GM23338 (cell line): ENCODE data around the gene C1QBP. TPM values are rescaled to one million over a fixed set of nuclear protein-coding genes. Genes with fewer than 3 reads are reported as not detected.
A peak's percentile ranks its signal among the peaks of the same experiment; 100 is the strongest.

Experiments
- ATAC-seq: fragments of 200-7000 bp; cut with Tn5 transposase; 3 replicates; pipeline ENCODE4 v1.9.1; 2020
- DNase-seq: peaks from one replicate; pipeline ENCODE4 v3.0.0-alpha.2; 2015; ENCODE audit warnings: low spot score
- H2AFZ ChIP-seq: fragments of 200-600 bp; sonication (generic); 2 replicates; pipeline ENCODE4 v1.8.0; 2016; ENCODE audit warnings: antibody characterized with exemption, mild to moderate bottlenecking, moderate library complexity
- H3F3A ChIP-seq: fragments of 200-600 bp; sonication (generic); replicated peaks from 2 replicates; pipeline ENCODE4 v1.8.0; 2017; ENCODE audit warnings: antibody characterized with exemption, mixed run types, low read depth
- H3K27ac ChIP-seq: fragments of 200-600 bp; sonication (generic); 2 replicates; pipeline ENCODE4 v1.6.1; 2016; ENCODE audit warnings: low read depth
- H3K27me3 ChIP-seq: fragments of 200-600 bp; sonication (generic); 2 replicates; pipeline ENCODE4 v1.8.0; 2016; ENCODE audit warnings: mild to moderate bottlenecking, mixed run types, moderate library complexity; ENCODE audit not compliant: insufficient read depth
- H3K36me3 ChIP-seq: fragments of 200-600 bp; sonication (generic); 2 replicates; pipeline ENCODE4 v1.8.0; 2016; ENCODE audit warnings: mild to moderate bottlenecking; ENCODE audit not compliant: insufficient read depth
- H3K4me1 ChIP-seq: fragments of 200-600 bp; sonication (generic); 2 replicates; pipeline ENCODE4 v1.8.0; 2016; ENCODE audit warnings: mild to moderate bottlenecking, moderate library complexity; ENCODE audit not compliant: insufficient read depth
- H3K4me2 ChIP-seq: fragments of 200-600 bp; sonication (generic); 2 replicates; pipeline ENCODE4 v1.7.1; 2017; ENCODE audit warnings: mixed run types
- H3K4me3 ChIP-seq: fragments of 200-600 bp; sonication (generic); 2 replicates; pipeline ENCODE4 v1.6.1; 2016; ENCODE audit warnings: mixed run types
- H3K79me2 ChIP-seq: fragments of 200-600 bp; sonication (generic); replicated peaks from 2 replicates; pipeline ENCODE4 v1.8.0; 2017; ENCODE audit warnings: mild to moderate bottlenecking; ENCODE audit not compliant: insufficient read depth
- H3K9me2 ChIP-seq: fragments of 200-600 bp; sonication (generic); 2 replicates; pipeline ENCODE4 v1.8.0; 2017; ENCODE audit not compliant: insufficient read depth
- H4K20me1 ChIP-seq: fragments of 200-600 bp; sonication (generic); replicated peaks from 2 replicates; pipeline ENCODE4 v1.8.0; 2017; ENCODE audit warnings: mild to moderate bottlenecking; ENCODE audit not compliant: insufficient read depth
- H3K27ac Mint-ChIP-seq: 2 replicates; pipeline ENCODE4 v1.8.0; 2020; ENCODE audit warnings: inconsistent platforms, mild to moderate bottlenecking, moderate library complexity, mixed read lengths
- H3K27me3 Mint-ChIP-seq: 3 replicates; pipeline ENCODE4 v1.8.0; 2022; ENCODE audit warnings: low read depth, mild to moderate bottlenecking, moderate library complexity, mixed read lengths, inconsistent platforms; ENCODE audit not compliant: insufficient read depth, poor library complexity
- H3K36me3 Mint-ChIP-seq: 3 replicates; pipeline ENCODE4 v1.8.0; 2021; ENCODE audit warnings: low read depth, mild to moderate bottlenecking, inconsistent platforms, moderate library complexity, mixed read lengths
- H3K4me1 Mint-ChIP-seq: 3 replicates; pipeline ENCODE4 v1.8.0; 2020; ENCODE audit warnings: mild to moderate bottlenecking, inconsistent platforms, mixed read lengths
- H3K4me3 Mint-ChIP-seq: 3 replicates; pipeline ENCODE4 v1.8.0; 2021; ENCODE audit warnings: moderate library complexity, mild to moderate bottlenecking, inconsistent platforms, mixed read lengths
- H3K9me3 Mint-ChIP-seq: 3 replicates; pipeline ENCODE4 v1.8.0; 2020; ENCODE audit warnings: moderate library complexity, mild to moderate bottlenecking, inconsistent platforms, mixed read lengths
- CREB1 ChIP-seq: fragments of 250-450 bp; sonication (Bioruptor Pico); IDR thresholded peaks from 2 replicates; pipeline ENCODE4 v1.5.0; 2020; ENCODE audit warnings: low read depth, mild to moderate bottlenecking, moderate library complexity
- EZH2 ChIP-seq: fragments of 200-600 bp; sonication (generic); IDR thresholded peaks from one replicate; pipeline ENCODE4 v1.8.0; 2017; ENCODE audit warnings: antibody characterized with exemption, mild to moderate bottlenecking, low read depth; ENCODE audit not compliant: unreplicated experiment
- EZH2phosphoT487 ChIP-seq: fragments of 200-600 bp; sonication (generic); IDR thresholded peaks from one replicate; pipeline ENCODE4 v1.8.1; 2018; ENCODE audit warnings: antibody characterized with exemption; ENCODE audit not compliant: unreplicated experiment
- NANOG ChIP-seq: IDR thresholded peaks from 2 replicates; pipeline ENCODE4 v1.6.1; 2016; ENCODE audit warnings: antibody characterized with exemption, borderline replicate concordance
- POLR2AphosphoS5 ChIP-seq: IDR thresholded peaks from 2 replicates; pipeline ENCODE4 v1.6.1; 2016; ENCODE audit warnings: antibody characterized with exemption, low read depth
- STAT1 ChIP-seq: IDR thresholded peaks from one replicate; pipeline ENCODE4 v1.6.1; 2016; ENCODE audit warnings: antibody characterized with exemption; ENCODE audit not compliant: unreplicated experiment
- ZNF114 ChIP-seq: fragments of 250-450 bp; sonication (Bioruptor Pico); IDR thresholded peaks from 2 replicates; pipeline ENCODE4 v1.5.0; 2020; ENCODE audit warnings: mild to moderate bottlenecking, moderate library complexity
- ZNF331 ChIP-seq: fragments of 250-450 bp; sonication (Bioruptor Pico); IDR thresholded peaks from 2 replicates; pipeline ENCODE4 v1.5.0; 2020; ENCODE audit warnings: low read depth, mild to moderate bottlenecking, moderate library complexity
- polyA plus RNA-seq: library from polyadenylated mRNA; unstranded; fragments of >200 nt; fragmentation: Nextera tagmentation; extraction: Ambion mirVana; gene quantifications from 2 replicates; pipeline ENCODE4 v1.2.1, GENCODE V29; 2016
- total RNA-seq: library from RNA; depleted of rRNA; stranded (reverse); fragments of >200 nt; shearing (Covaris generic); gene quantifications from 2 replicates; pipeline ENCODE4 v1.2.3, GENCODE V29; 2014
- TF ChIP-seq, protein P1 (sequence below), 2 experiments: fragments of 200-600 bp in 1 of 2; sonication (generic) in 1 of 2; conservative IDR thresholded peaks; 2 replicates each; pipeline versions ENCODE4 v1.5.1 to v1.6.1; 2016 to 2017; ENCODE audit warnings: antibody characterized with exemption in 2 of 2, low read depth in 2 of 2, mild to moderate bottlenecking in 2 of 2, moderate library complexity in 1 of 2
- TF ChIP-seq, protein P2 (sequence below): IDR thresholded peaks from 2 replicates; pipeline ENCODE4 v1.6.1; 2016; ENCODE audit warnings: antibody characterized with exemption

C1QBP gene
- total and polyA plus RNA-seq, 2 experiments from 2014 or later = 478 to 704 TPM

DNA sequence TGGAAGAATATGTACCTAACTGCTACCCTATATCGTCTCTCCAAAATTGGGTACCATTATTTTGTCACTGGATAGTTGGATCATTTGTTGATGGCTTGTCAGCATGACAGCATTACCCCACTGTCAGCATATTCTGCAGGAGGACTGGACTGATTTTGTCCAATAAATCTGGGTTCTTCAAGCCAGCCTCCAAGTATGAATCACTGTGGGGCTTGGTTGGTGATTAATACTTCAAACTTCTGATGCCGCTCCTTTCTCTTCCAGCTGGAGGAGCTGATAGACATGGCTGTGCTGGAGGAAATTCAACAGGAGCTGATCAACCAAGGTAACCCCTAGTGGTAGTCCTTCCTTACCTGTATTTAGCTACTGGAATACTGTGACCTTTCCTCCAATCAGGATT is 16.4 kb downstream of the C1QBP start:
- no peak overlapping the region for H3K27ac ChIP-seq
- H3K4me3 ChIP-seq = no peak overlapping the region
- no peak overlapping the region for H3K4me2 ChIP-seq
- H3K9me2 ChIP-seq = no peaks in the 10 kb centered on the region
- DNase-seq (no peak), ATAC-seq (no peak)
- Mint-ChIP-seq H3K27ac (no peak overlapping the region), H3K27me3 (peaks cover 10% of the 10 kb centered on the region), H3K4me3 (no peak overlapping the region), H3K4me1 (peaks cover 6% of the 10 kb centered on the region), H3K36me3 (peaks cover 77% of the 10 kb centered on the region), H3K9me3 (no peaks in the 10 kb centered on the region)
- peaks cover 50% of the 10 kb centered on the region for H3K36me3 ChIP-seq
- no peaks in the 10 kb centered on the region for H3F3A ChIP-seq
- H2AFZ ChIP-seq = no peak overlapping the region
- H4K20me1 ChIP-seq = peaks cover 20% of the 10 kb centered on the region
- TF ChIP-seq, protein P1, sequence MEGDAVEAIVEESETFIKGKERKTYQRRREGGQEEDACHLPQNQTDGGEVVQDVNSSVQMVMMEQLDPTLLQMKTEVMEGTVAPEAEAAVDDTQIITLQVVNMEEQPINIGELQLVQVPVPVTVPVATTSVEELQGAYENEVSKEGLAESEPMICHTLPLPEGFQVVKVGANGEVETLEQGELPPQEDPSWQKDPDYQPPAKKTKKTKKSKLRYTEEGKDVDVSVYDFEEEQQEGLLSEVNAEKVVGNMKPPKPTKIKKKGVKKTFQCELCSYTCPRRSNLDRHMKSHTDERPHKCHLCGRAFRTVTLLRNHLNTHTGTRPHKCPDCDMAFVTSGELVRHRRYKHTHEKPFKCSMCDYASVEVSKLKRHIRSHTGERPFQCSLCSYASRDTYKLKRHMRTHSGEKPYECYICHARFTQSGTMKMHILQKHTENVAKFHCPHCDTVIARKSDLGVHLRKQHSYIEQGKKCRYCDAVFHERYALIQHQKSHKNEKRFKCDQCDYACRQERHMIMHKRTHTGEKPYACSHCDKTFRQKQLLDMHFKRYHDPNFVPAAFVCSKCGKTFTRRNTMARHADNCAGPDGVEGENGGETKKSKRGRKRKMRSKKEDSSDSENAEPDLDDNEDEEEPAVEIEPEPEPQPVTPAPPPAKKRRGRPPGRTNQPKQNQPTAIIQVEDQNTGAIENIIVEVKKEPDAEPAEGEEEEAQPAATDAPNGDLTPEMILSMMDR (conservative IDR thresholded peaks at IDR 0.05; ENCODE audit: low read depth in 2 of 2) = no peak
- no peak for TF ChIP-seq EZH2
- TF ChIP-seq POLR2AphosphoS5 = no peak
- no peak for TF ChIP-seq CREB1 (CRISPR knock-in tag)
- TF ChIP-seq, protein P2, sequence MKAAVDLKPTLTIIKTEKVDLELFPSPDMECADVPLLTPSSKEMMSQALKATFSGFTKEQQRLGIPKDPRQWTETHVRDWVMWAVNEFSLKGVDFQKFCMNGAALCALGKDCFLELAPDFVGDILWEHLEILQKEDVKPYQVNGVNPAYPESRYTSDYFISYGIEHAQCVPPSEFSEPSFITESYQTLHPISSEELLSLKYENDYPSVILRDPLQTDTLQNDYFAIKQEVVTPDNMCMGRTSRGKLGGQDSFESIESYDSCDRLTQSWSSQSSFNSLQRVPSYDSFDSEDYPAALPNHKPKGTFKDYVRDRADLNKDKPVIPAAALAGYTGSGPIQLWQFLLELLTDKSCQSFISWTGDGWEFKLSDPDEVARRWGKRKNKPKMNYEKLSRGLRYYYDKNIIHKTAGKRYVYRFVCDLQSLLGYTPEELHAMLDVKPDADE = no peak
- TF ChIP-seq NANOG = no peak
- peaks cover 61% of the 10 kb centered on the region for H3K79me2 ChIP-seq
- peaks cover 8% of the 10 kb centered on the region for H3K4me1 ChIP-seq
- no peaks in the 10 kb centered on the region for H3K27me3 ChIP-seq

DNA sequence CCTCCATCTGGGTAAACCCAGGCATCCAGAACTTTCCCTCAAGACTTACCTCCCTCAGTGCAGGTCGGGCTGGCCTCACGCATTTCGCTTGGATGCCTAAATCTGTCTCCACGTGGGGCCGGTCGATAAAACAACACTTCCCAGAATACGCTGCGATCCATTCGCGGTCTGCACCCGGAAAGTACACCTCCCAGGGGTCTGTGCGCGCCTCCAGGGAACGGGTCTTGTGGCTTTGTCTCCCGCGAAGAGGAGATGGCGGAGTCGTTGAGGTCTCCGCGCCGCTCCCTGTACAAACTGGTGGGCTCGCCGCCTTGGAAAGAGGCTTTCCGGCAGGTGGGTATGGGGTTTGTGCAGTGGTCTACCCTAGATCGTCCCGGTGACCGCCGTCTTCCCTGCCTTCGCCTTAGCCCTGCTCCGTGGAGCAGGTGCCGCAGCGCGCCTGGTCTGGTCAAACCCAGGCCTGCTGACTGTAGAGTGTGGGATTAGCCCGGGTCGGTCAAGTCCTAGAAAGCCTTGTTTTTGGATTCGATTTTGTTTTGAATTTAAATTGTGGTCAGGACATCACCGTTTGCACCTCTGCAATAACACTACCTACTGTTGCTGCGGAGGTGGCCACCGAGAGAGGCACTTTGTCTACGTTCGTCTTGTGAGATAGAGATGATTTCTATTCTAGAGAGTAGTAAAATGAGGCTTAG is 18.8 kb downstream of the C1QBP start, which contains the start of gene RPAIN:
Gene RPAIN, plus strand, starts transcription at position 224 of the 695 bp plus-strand sequence. Its CDS starts 29 bp downstream, at position 253.
- Histone ChIP-seq H3K27me3 (no peaks in the 10 kb centered on the region), H3K4me2 (peak within 1 kb of the TSS; percentile 100), H3K36me3 (peaks cover 51% of the 10 kb centered on the region), H4K20me1 (peaks cover 24% of the 10 kb centered on the region), H3K4me3 (peak within 1 kb of the TSS; percentile 94), H2AFZ (peak within 1 kb of the TSS; percentile 86; the same call in 1 of the 2 replicates), H3F3A (no peaks in the 10 kb centered on the region), H3K27ac (peak within 1 kb of the TSS; percentile 89), H3K9me2 (no peaks in the 10 kb centered on the region), H3K4me1 (peaks cover 8% of the 10 kb centered on the region), H3K79me2 (peaks cover 84% of the 10 kb centered on the region)
- peak; percentile 92 for DNase-seq
- peak within 1 kb of the TSS; percentile 98 for H3K4me3 Mint-ChIP-seq
- peak within 1 kb of the TSS; percentile 99 for H3K27ac Mint-ChIP-seq
- peaks cover 71% of the 10 kb centered on the region for H3K36me3 Mint-ChIP-seq
- ATAC-seq = peak; percentile 85
- H3K9me3 Mint-ChIP-seq = no peaks in the 10 kb centered on the region
- H3K4me1 Mint-ChIP-seq = peaks cover 6% of the 10 kb centered on the region
- peaks cover 10% of the 10 kb centered on the region for H3K27me3 Mint-ChIP-seq
- TF ChIP-seq EZH2phosphoT487 = no peak
- TF ChIP-seq ZNF331 (CRISPR knock-in tag) = no peak
- TF ChIP-seq NANOG = no peak
- TF ChIP-seq, protein P1 (conservative IDR thresholded peaks at IDR 0.05; ENCODE audit: low read depth in 2 of 2) = no peak
- TF ChIP-seq POLR2AphosphoS5 = peak; percentile 87
- no peak for TF ChIP-seq CREB1 (CRISPR knock-in tag)
- no peak for TF ChIP-seq STAT1
- TF ChIP-seq ZNF114 (CRISPR knock-in tag) = no peak
